ENCODE results near the gene MINAR1. TPM values are rescaled to one million over a fixed set of nuclear protein-coding genes. Genes with fewer than 3 reads are reported as not detected.

Gene MINAR1
- polyA plus RNA-seq, 1 donor (not counting 4 experiments of a cell fraction or from before 2014, with no cell fraction given) = 0.13 TPM

DNA sequence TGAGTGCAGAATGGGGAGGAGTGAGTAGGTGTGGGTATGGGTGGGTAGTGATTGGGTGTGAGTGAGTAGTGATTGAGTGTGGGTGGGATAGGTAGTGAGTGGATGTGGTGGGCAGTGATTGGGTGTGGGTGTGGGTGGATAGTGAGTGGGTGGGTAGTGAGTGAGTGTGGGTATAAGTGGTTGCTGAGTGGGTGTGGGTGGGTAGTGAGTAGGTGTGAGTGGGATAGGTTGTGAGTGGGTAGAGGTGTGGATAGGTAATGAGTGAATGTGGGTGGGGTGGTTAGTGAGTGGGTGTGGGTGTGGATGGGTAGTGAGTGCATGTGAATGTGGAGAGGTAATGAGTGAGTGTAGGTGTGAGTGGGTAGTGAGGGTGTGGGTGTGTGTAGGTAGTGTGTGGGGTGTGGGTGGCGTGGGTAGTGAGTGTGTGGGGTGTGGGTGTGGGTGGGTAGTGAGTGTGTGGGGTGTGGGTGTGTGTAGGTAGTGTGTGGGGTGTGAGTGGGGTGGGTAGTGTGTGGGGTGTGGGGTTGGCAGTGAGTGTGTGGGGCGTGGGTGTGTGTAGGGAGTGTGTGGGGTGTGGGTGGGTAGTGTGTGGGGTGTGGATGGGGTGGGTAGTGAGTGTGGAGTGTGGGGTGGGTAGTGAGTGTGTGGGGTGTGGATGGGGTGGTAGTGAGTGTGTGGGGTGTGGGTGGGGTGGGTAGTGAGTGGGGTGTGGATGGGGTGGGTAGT, 5.3 kb downstream of the MINAR1 start:
- H3K27me3 ChIP-seq (ENCODE audit: control insufficient read depth, extremely low read depth, insufficient read depth, low read length) = peaks cover 22% of the 10 kb centered on the region
- no peak for FAIRE-seq

DNA sequence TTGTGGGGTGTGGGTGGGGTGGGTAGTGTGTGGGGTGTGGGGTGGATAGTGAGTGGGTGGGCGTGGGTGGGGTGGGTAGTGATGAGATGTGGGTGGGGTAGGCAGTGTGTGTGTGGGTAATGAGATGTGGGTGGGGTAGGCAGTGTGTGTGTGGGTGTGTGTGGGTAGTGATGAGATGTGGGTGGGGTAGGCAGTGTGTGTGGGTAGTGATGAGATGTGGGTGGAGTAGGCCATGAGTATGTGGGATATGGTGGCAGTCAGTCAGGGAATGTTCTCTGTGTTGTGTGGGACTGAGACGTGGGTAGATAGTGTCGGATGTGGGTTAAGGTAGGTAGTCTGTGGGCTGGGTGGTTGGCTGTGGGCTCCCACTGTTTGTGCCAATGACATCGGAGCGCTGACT, 7.1 kb downstream of the MINAR1 start:
- no peak overlapping the region for H3K27ac ChIP-seq (ENCODE audit: control insufficient read depth, insufficient read depth, low read length)
- H3K4me2 ChIP-seq (ENCODE audit: control insufficient read depth, extremely low read depth, insufficient read depth, low read depth, low read length) = no peak overlapping the region
- peaks cover 4% of the 10 kb centered on the region for H3K27me3 ChIP-seq (ENCODE audit: control insufficient read depth, extremely low read depth, insufficient read depth, low read length)
- H2AFZ ChIP-seq (ENCODE audit: control insufficient read depth, low read length) = no peak overlapping the region
- no peak overlapping the region for H3K4me3 ChIP-seq (ENCODE audit: control insufficient read depth in 2 of 3, extremely low read depth in 1 of 3, insufficient read depth in 2 of 3, low read depth in 1 of 3, low read length in 3 of 3)
- H4K20me1 ChIP-seq (ENCODE audit: control insufficient read depth, extremely low read depth, insufficient read depth, low read length) = no peaks in the 10 kb centered on the region
- no peak overlapping the region for H3K9ac ChIP-seq (ENCODE audit: control insufficient read depth, extremely low read depth, insufficient read depth, low read length)
- no peak for TF ChIP-seq EZH2 (IDR thresholded peaks at IDR 0.05; ENCODE audit: low read length)
- TF ChIP-seq, protein P1, sequence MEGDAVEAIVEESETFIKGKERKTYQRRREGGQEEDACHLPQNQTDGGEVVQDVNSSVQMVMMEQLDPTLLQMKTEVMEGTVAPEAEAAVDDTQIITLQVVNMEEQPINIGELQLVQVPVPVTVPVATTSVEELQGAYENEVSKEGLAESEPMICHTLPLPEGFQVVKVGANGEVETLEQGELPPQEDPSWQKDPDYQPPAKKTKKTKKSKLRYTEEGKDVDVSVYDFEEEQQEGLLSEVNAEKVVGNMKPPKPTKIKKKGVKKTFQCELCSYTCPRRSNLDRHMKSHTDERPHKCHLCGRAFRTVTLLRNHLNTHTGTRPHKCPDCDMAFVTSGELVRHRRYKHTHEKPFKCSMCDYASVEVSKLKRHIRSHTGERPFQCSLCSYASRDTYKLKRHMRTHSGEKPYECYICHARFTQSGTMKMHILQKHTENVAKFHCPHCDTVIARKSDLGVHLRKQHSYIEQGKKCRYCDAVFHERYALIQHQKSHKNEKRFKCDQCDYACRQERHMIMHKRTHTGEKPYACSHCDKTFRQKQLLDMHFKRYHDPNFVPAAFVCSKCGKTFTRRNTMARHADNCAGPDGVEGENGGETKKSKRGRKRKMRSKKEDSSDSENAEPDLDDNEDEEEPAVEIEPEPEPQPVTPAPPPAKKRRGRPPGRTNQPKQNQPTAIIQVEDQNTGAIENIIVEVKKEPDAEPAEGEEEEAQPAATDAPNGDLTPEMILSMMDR (optimal IDR thresholded peaks at IDR 0.05 in 1 of 3, IDR thresholded peaks at IDR 0.05 in 1 of 3, conservative IDR thresholded peaks at IDR 0.05 in 1 of 3; ENCODE audit: extremely low read depth in 1 of 3, insufficient read depth in 2 of 3, low read length in 3 of 3) = no peak
- H3K4me1 ChIP-seq (ENCODE audit: control insufficient read depth, extremely low read depth, insufficient read depth, low read length) = no peaks in the 10 kb centered on the region
- FAIRE-seq = no peak
- no peaks in the 10 kb centered on the region for H3K36me3 ChIP-seq (ENCODE audit: control insufficient read depth in 2 of 2, extremely low read depth in 1 of 2, insufficient read depth in 2 of 2, low read length in 2 of 2)
- dilution Hi-C loops (cut with MboI; ENCODE audit: extremely low pct_ligation_motif_present, low sequenced_read_pairs) = no loop called here
- no peaks in the 10 kb centered on the region for H3K9me3 ChIP-seq (ENCODE audit: control insufficient read depth, low read depth, low read length)
- H3K79me2 ChIP-seq (ENCODE audit: control insufficient read depth, insufficient read depth, low read length) = no peaks in the 10 kb centered on the region
- no peaks in the 10 kb centered on the region for H3K9me1 ChIP-seq (ENCODE audit: control insufficient read depth, extremely low read depth, insufficient read depth, low read length)
- DNase-seq (ENCODE audit: low read depth, low spot score) = no peak

More for the DNA sequence above, 5.3 kb downstream of the MINAR1 start:
- H3K4me1 ChIP-seq (ENCODE audit: control insufficient read depth, extremely low read depth, insufficient read depth, low read length) = no peaks in the 10 kb centered on the region
- no peak overlapping the region for H3K4me3 ChIP-seq (ENCODE audit: control insufficient read depth in 2 of 3, extremely low read depth in 1 of 3, insufficient read depth in 2 of 3, low read depth in 1 of 3, low read length in 3 of 3)
- no peak for DNase-seq (ENCODE audit: low read depth, low spot score)
- H3K4me2 ChIP-seq (ENCODE audit: control insufficient read depth, extremely low read depth, insufficient read depth, low read depth, low read length) = no peak overlapping the region
- H3K27ac ChIP-seq (ENCODE audit: control insufficient read depth, insufficient read depth, low read length) = no peak overlapping the region
- no peak overlapping the region for H3K9ac ChIP-seq (ENCODE audit: control insufficient read depth, extremely low read depth, insufficient read depth, low read length)
- no peaks in the 10 kb centered on the region for H4K20me1 ChIP-seq (ENCODE audit: control insufficient read depth, extremely low read depth, insufficient read depth, low read length)
- no peaks in the 10 kb centered on the region for H3K9me1 ChIP-seq (ENCODE audit: control insufficient read depth, extremely low read depth, insufficient read depth, low read length)
- no peaks in the 10 kb centered on the region for H3K79me2 ChIP-seq (ENCODE audit: control insufficient read depth, insufficient read depth, low read length)
- TF ChIP-seq, protein P1 (optimal IDR thresholded peaks at IDR 0.05 in 1 of 3, IDR thresholded peaks at IDR 0.05 in 1 of 3, conservative IDR thresholded peaks at IDR 0.05 in 1 of 3; ENCODE audit: extremely low read depth in 1 of 3, insufficient read depth in 2 of 3, low read length in 3 of 3) = no peak
- TF ChIP-seq EZH2 (IDR thresholded peaks at IDR 0.05; ENCODE audit: low read length) = no peak
- H3K9me3 ChIP-seq (ENCODE audit: control insufficient read depth, low read depth, low read length) = no peaks in the 10 kb centered on the region
- dilution Hi-C loops (cut with MboI; ENCODE audit: extremely low pct_ligation_motif_present, low sequenced_read_pairs) = no loop called here
- no peak overlapping the region for H2AFZ ChIP-seq (ENCODE audit: control insufficient read depth, low read length)
- H3K36me3 ChIP-seq (ENCODE audit: control insufficient read depth in 2 of 2, extremely low read depth in 1 of 2, insufficient read depth in 2 of 2, low read length in 2 of 2) = no peaks in the 10 kb centered on the region
